Placental epithelial cell (primary cell): Measurements from ENCODE around the gene ENTR1. TPM values are rescaled to one million over a fixed set of nuclear protein-coding genes. Genes with fewer than 3 reads are reported as not detected.

Experiments used
- total RNA-seq: library from RNA; depleted of rRNA; stranded (reverse); fragments of >200 nt; gene quantifications from 2 replicates; pipeline ENCODE4 v1.2.3, GENCODE V29; 2012

ENTR1 gene
- total RNA-seq = 29.4 and 33.8 TPM in 2 replicates

GRCh38 chr9:136410500-136411287 lies at the start of gene ENTR1, which contains the start of gene PMPCA:
Gene ENTR1 (minus strand): TSS chr9:136410614. CDS start chr9:136410397, 217 bp downstream.
Gene PMPCA (plus strand): TSS chr9:136410658. CDS start chr9:136410669, 11 bp downstream.

DNA sequence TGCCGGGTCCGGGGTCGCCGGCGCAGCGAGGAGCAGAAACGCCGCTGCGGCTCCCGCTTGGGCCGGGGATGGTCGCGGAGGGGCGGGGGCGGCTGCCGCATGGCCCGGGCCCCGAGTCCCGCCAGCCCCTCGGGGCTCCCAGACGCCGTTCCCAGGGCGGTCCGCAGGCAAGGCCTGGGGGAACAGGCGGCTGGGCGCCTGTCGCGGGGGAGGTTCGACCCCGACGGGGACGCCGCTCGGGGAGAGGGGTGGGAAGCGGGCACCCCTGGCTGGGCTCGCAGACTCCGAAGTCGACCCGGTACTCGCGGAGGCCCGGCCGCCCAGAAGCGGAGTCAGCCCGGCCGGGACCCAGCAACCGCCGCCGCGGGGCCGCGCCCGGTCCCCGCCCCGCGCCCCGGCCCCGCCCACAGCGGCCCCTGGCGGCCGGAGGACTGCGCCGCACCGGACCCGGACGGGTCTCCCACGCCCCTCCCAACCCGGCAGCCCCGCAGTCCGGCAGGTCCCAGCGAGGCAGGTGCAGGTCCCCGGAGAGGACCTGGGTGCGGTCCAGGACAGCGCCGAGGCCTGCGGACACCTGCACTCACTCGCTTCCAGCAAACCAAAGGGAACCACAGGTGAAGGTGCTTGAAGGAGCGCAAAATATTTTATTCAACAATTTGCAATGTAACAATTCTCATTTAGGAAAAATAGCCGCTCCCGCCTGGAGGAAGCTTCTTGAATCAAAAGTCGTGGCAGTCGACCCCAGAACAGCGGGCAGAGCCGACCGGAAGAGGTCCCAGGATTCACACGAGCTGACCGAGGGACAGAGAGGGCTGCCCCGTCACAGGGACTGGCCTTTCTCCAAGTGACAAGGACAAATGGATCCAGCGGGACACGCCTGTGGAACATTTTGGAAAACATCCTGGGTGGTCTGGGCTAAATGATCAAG lies 29.3 kb upstream of the ENTR1 start, which contains the start of gene INPP5E:
TSS of gene INPP5E (minus strand) at position 365 of the 928 bp plus-strand sequence. CDS start 426 bp downstream, outside the sequence.

DNA sequence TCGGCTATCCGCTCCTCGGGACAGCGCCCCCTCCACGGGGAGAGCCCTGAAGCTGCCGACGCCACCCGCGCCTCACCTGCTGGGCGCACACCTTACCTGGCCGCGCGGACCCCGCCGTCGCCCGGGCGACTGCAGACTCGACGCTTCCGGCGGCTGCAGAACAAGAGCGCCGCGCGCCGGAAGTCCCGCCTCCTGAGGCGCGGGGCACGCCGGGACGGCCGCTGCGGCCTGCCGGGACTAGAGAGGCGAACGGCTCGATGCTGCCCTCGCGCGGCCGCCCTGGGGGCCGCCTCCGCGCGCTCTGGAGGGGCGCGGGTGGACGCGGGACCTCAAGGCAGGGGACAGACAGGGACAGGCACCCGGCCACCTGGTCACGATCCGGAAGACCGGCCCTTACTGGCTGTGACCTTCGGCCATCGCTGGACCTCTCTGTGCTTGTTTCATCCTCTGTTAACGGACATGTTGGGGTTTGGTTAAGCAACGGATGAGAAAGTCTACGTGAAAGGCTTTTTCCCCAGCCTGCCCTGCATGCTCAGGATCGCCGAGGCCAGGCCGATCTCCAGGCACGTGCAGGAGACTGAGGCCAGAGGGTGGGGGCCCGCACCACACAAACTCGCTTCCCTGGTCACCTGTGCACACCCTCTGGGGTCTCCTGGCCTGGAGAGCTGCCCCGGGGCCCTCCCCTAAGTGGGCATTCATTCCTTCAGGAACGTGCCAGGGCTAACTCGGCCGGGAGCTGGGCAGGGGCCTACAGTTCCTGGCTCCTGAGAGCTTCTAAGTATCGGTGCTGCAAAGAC lies 10.2 kb downstream of the ENTR1 start, which contains the start of gene SNAPC4:
TSS of gene SNAPC4 (minus strand) at position 133 of the 797 bp plus-strand sequence. CDS start 1,742 bp downstream, outside the sequence.

DNA sequence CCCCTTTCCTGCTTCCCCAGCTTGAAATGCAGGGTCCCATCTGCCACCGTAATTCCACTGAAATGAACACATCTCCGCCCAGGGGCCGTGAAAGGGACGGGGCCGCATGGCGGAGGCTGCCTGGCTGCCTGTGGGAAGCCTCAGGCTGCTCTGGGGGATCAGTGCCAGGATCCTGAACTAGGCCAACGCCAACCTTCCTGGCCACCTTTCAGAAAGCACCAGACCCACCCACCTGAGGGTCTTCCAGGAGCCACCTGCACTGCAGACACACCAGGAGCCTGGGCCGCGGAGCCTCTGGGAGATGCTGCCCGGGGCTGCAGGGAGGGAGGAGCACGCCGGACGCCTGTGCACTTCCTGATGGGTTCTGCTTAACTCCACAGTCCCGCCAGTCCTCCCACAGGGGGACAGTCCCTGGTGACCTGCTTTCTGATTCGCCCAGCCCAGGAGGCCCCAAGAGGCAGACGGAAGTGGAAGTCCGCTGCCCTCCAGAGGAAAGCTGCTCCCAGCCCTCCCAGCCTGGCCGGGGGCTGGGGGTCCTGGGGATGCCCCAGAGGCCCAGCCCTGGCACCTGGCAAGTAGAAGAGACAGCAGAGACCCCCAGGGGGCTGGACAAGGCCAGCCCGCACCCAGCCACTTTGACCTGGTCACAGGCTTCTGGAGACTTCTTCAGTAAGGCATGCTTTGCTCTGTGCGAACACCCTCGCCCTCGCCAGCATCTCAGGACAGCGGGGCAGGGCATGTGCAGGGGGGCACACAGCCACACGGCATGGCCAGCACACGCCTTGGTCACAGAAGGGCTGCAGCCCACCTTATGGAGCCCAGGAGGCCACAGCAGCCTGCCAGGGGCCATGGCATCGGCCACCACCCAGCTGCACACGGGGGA lies 36.9 kb downstream of the ENTR1 start, which contains the start of gene CARD9:
TSS of gene CARD9 (minus strand) at position 370 of the 883 bp plus-strand sequence. CDS start 1,591 bp downstream, outside the sequence.

GRCh38 chr9:136363106-136363948 lies 47.1 kb downstream of the ENTR1 start, which contains the start of gene DNLZ:
Gene DNLZ (minus strand): TSS chr9:136363744. CDS start chr9:136363714, 30 bp downstream.

Other genes starting within 250 kb of the ENTR1 start
- gene LHX3, start 205.5 kb downstream of the ENTR1 start, total RNA-seq = not detected in 2 replicates
- gene QSOX2, start 164.8 kb downstream of the ENTR1 start, total RNA-seq = 4.3 and 10.6 TPM in 2 replicates
- not detected in 2 replicates for gene CCDC187, start 106.5 kb downstream of the ENTR1 start, total RNA-seq
- 23.6 and 29.0 TPM in 2 replicates for gene GPSM1, start 83.1 kb downstream of the ENTR1 start, total RNA-seq
- gene DNLZ, start 46.9 kb downstream of the ENTR1 start, total RNA-seq = 11.0 and 14.3 TPM in 2 replicates
- 4.7 and 7.4 TPM in 2 replicates for gene CARD9, start 36.9 kb downstream of the ENTR1 start, total RNA-seq
- 6.7 TPM in 2 replicates for gene SNAPC4, start 10.4 kb downstream of the ENTR1 start, total RNA-seq
- gene PMPCA, start within 50 bp of the ENTR1 start, total RNA-seq = 43.3 and 46.3 TPM in 2 replicates
- gene INPP5E, start 29.2 kb upstream of the ENTR1 start, total RNA-seq = 8.2 and 10.0 TPM in 2 replicates
- gene SEC16A, start 72.4 kb upstream of the ENTR1 start, total RNA-seq = 35.7 and 44.4 TPM in 2 replicates
- 12.4 and 14.1 TPM in 2 replicates for gene NOTCH1, start 135.4 kb upstream of the ENTR1 start, total RNA-seq